Fibroblast of mammary gland (primary cell): Measurements from ENCODE around the gene UVRAG.
A peak's percentile ranks its signal among the peaks of the same experiment; 100 is the strongest.

Experiments used
- DNase-seq: peaks from one replicate; pipeline ENCODE4 v3.0.0-alpha.2; 2010; ENCODE audit warnings: low read depth
- H3K4me3 ChIP-seq: 2 replicates; pipeline ENCODE4 v1.5.1; 2011; ENCODE audit warnings: low read depth, mild to moderate bottlenecking, low read length, moderate library complexity; ENCODE audit not compliant: control insufficient read depth
- TF ChIP-seq, protein P1 (sequence below): conservative IDR thresholded peaks from 2 replicates; pipeline ENCODE4 v1.5.1; 2011; ENCODE audit warnings: low read depth, low read length, inconsistent platforms; ENCODE audit not compliant: control insufficient read depth, insufficient read depth

UVRAG gene

GRCh38 chr11:76008474-76008873, 193.5 kb downstream of the UVRAG start:
- DNase-seq, result peak; percentile 80
- TF ChIP-seq, protein P1, sequence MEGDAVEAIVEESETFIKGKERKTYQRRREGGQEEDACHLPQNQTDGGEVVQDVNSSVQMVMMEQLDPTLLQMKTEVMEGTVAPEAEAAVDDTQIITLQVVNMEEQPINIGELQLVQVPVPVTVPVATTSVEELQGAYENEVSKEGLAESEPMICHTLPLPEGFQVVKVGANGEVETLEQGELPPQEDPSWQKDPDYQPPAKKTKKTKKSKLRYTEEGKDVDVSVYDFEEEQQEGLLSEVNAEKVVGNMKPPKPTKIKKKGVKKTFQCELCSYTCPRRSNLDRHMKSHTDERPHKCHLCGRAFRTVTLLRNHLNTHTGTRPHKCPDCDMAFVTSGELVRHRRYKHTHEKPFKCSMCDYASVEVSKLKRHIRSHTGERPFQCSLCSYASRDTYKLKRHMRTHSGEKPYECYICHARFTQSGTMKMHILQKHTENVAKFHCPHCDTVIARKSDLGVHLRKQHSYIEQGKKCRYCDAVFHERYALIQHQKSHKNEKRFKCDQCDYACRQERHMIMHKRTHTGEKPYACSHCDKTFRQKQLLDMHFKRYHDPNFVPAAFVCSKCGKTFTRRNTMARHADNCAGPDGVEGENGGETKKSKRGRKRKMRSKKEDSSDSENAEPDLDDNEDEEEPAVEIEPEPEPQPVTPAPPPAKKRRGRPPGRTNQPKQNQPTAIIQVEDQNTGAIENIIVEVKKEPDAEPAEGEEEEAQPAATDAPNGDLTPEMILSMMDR, result no peak
- no peak overlapping the region for H3K4me3 ChIP-seq

DNA sequence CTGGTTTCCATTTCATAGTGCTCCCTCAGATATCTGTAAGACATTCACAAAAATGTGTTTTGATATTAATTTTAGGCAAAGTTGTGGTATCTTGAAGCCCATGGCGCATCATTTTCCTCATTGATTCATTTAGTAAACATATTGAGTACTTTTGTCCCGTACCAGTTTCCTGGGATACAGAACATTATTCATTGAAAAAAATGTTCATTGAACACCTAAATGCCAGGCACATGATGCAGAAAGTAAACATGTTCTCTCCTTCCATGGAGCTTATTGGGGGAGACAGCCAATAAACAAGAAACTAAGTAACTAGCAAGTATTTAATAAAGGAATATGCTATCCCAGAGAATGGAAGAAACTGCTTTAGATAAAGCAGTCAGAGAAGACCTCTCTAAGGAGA, 195.0 kb downstream of the UVRAG start:
- no peak for DNase-seq
- no peak overlapping the region for H3K4me3 ChIP-seq
- TF ChIP-seq, protein P1, result no peak

DNA sequence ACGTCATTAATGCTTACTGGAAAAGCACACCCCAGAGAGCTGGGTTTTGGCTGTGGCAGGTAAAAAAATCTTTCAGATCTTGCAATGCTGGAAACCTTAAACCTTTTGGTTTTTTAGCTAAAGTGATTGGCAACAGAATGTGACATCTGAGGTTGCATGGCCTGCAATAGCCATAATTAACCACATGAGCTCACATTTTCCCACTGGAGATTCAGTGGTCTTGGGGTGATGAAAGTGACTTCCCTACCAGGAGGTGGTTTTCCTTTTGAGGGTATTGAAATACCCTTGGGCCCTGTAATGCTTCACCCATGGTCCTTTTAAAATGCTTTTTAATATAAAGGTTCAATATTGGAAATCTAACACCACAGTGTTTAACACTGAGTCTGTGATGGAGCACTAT, 198.5 kb downstream of the UVRAG start:
- TF ChIP-seq, protein P1, result no peak
- H3K4me3 ChIP-seq, result no peak overlapping the region
- no peak for DNase-seq

DNA sequence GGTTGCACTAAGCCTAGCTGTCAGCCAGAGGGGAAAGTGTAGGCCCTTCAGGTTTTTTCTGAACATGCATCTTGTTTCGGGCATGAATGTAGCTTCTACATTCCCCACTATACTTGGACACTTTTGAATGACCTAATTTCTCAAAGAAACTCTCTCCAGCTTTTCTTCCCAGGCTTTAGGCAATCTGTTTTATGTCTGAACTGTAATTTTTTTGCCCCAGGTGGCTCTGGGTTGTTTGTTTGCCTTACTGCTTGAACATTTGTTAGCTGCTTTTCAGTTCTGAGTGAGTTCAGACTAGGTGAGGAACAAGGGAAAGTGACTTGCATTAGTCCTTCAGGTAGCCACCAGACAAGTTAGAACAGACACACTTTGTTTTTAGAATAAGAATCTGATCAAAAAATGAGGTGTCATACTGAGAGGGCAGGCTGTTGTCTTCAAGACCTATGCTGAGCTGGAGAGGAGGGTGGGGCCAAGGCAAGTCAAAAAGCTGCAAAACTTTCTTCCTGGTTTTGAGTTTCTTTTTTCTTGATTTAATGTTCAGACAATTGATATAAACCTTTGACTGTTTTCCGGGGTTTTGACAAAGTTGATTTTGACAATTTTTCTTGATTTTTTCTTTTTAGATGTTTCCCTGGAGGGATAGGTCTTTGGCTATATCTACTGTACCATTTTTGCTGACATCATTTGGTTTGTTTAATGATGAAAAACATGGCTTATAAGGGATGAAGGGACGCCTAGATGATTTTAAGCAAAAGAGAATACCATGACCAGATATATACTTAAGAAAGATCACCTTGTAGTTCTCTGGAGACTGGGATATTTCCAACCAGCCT, 208.4 kb downstream of the UVRAG start:
- TF ChIP-seq, protein P1, result no peak
- no peak for DNase-seq

DNA sequence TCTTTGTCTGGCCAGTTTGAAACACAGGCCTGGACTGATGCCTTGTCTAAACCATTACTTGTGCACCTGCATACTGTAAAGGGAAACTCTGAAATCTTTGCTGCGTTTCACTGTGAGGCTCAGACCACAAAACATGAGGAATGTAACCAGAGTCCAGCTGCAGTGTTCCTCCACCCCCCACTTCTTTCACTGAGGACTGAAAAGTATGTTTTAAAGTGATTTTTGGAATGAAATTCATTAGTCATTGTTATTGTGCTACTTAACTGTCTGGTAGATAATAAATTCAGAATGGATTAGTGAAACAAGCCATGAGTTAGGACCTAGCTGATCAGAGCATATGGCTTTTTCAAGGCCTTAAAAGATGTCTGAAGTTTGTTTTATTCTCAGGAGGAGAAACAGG, 210.1 kb downstream of the UVRAG start:
- no peak overlapping the region for H3K4me3 ChIP-seq
- TF ChIP-seq, protein P1, result no peak
- DNase-seq, result peak; percentile 84

More for the DNA sequence above, 208.4 kb downstream of the UVRAG start:
- no peak overlapping the region for H3K4me3 ChIP-seq

- TF ChIP-seq, protein P1, result no peak
- no peak for DNase-seq
- no peak overlapping the region for H3K4me3 ChIP-seq
Measured at GRCh38 chr11:76025817-76026216, 210.8 kb downstream of the UVRAG start.
